Esophagus squamous epithelium (tissue), 5 donors: Measurements from ENCODE around the gene DDX17. TPM values are rescaled to one million over a fixed set of nuclear protein-coding genes. Genes with fewer than 3 reads are reported as not detected.

Experiments
- DNase-seq: peaks from one replicate; lab custom pipeline; 2025; lab: John Stamatoyannopoulos, UW
- H3K27ac ChIP-seq, 4 donors: fragments of 200-600 bp; sonication (generic); one replicate each; pipeline ENCODE4 v1.5.1; 2016 to 2019; ENCODE audit warnings: mild to moderate bottlenecking in 1 of 4
- H3K27me3 ChIP-seq, 4 donors: fragments of 200-600 bp; sonication (generic); 1 replicate in 3 of 4; 2 replicates in 1 of 4; pipeline versions ENCODE4 v1.5.1 to v1.6.0; 2017 to 2021; ENCODE audit warnings: antibody characterized with exemption in 1 of 4
- H3K36me3 ChIP-seq, 3 donors: fragments of 200-600 bp; sonication (generic); one replicate each; pipeline ENCODE4 v1.5.1; 2016 to 2019
- H3K4me1 ChIP-seq, 3 donors: fragments of 200-600 bp; sonication (generic); one replicate each; pipeline ENCODE4 v1.5.1; 2017 to 2019
- H3K4me3 ChIP-seq, 4 donors: fragments of 200-600 bp; sonication (generic); 1 replicate in 3 of 4; 2 replicates in 1 of 4; pipeline ENCODE4 v1.5.1; 2016 to 2019; ENCODE audit warnings: mild to moderate bottlenecking in 2 of 4, moderate library complexity in 1 of 4
- H3K9me3 ChIP-seq, 3 donors: fragments of 200-600 bp; sonication (generic); one replicate each; pipeline ENCODE4 v1.5.1; 2016 to 2019
- CTCF ChIP-seq, 6 experiments: fragments of 450-650 bp in 4 of 6; fragments of 200-600 bp in 2 of 6; sonication (generic) in 2 of 6; IDR thresholded peaks; one replicate each; pipeline ENCODE4 v1.5.1; 2016 to 2019; ENCODE audit warnings: antibody characterized with exemption in 6 of 6, mild to moderate bottlenecking in 4 of 6, moderate library complexity in 4 of 6
- POLR2A ChIP-seq, 4 donors: fragments of 450-650 bp; IDR thresholded peaks; one replicate each; pipeline ENCODE4 v1.6.1; 2017; ENCODE audit warnings: antibody characterized with exemption in 4 of 4, mild to moderate bottlenecking in 4 of 4, moderate library complexity in 3 of 4
- WGBS, 2 donors: methylation state at CpG; one replicate each; pipeline ENCODE4 v1.1.5; 2018; 5-methylcytosine and 5-hydroxymethylcytosine counted together
- intact Hi-C: fragments of 100-400 bp; cut with DNase I; formaldehyde crosslinking; loops from one replicate; pipeline ENCODE4 v1.15.0; 2022
- total RNA-seq, 4 donors: library from RNA; depleted of rRNA; stranded (reverse); fragments of >200 nt; gene quantifications; one replicate each; pipeline ENCODE4 v1.1.0, GENCODE V29; 2016
- donor health status: DM: yes; HTN: yes; CAD: no.

DDX17 gene
- total RNA-seq, 4 donors from 2014 or later: 164 to 498 (median 214) TPM

GRCh38 chr22:38481162-38481870 lies 24.8 kb downstream of the DDX17 start:
- Histone ChIP-seq H3K27me3 (no peaks in the 10 kb centered on the region), H3K27ac (no peak overlapping the region), H3K36me3 (peaks cover 10 to 73% (median 39%) of the 10 kb centered on the region in 3 donors), H3K9me3 (no peaks in the 10 kb centered on the region), H3K4me3 (no peak overlapping the region), H3K4me1 (peaks cover 0 to 2% (median 0%) of the 10 kb centered on the region in 3 donors)
- intact Hi-C loops: no loop called here
- WGBS, 2 donors: 89 to 90% methylated on average over 3 of the region's 3 CpGs
- TF ChIP-seq POLR2A (IDR thresholded peaks at IDR 0.05): no peak
- TF ChIP-seq CTCF (IDR thresholded peaks at IDR 0.05): no peak
- no peak for DNase-seq

GRCh38 chr22:38479096-38479837 lies 26.8 kb downstream of the DDX17 start:
- WGBS, 2 donors: 70 to 73% methylated on average over 7 of the region's 7 CpGs
- Histone ChIP-seq H3K36me3 (peaks cover 7 to 52% (median 20%) of the 10 kb centered on the region in 3 donors), H3K9me3 (no peaks in the 10 kb centered on the region), H3K4me1 (peaks cover 0 to 2% (median 0%) of the 10 kb centered on the region in 3 donors), H3K27ac (no peak overlapping the region), H3K27me3 (no peaks in the 10 kb centered on the region), H3K4me3 (no peak overlapping the region)
- DNase-seq: no peak
- intact Hi-C loops: no loop called here
- no peak for TF ChIP-seq CTCF (IDR thresholded peaks at IDR 0.05)
- no peak for TF ChIP-seq POLR2A (IDR thresholded peaks at IDR 0.05)

GRCh38 chr22:38477585-38477984 lies 28.5 kb downstream of the DDX17 start:
- DNase-seq: no peak
- peaks cover 0 to 2% (median 0%) of the 10 kb centered on the region in 3 donors for H3K4me1 ChIP-seq
- 20 to 60% methylated on average over 1 of the region's 1 CpG for WGBS, 2 donors
- TF ChIP-seq CTCF (IDR thresholded peaks at IDR 0.05) (no peak), POLR2A (IDR thresholded peaks at IDR 0.05) (no peak)
- intact Hi-C loops: no loop called here
- H3K9me3 ChIP-seq: no peaks in the 10 kb centered on the region
- H3K27ac ChIP-seq: no peak overlapping the region
- H3K4me3 ChIP-seq: no peak overlapping the region
- peaks cover 0 to 35% (median 7%) of the 10 kb centered on the region in 3 donors for H3K36me3 ChIP-seq
- no peaks in the 10 kb centered on the region for H3K27me3 ChIP-seq

GRCh38 chr22:38474003-38474607 lies 32.0 kb downstream of the DDX17 start:
- WGBS, 2 donors: 77 to 78% methylated on average over 5 to 10 of the region's 10 CpGs
- TF ChIP-seq CTCF (IDR thresholded peaks at IDR 0.05) (no peak), POLR2A (IDR thresholded peaks at IDR 0.05) (no peak)

More at GRCh38 chr22:38474003-38474607, 32.0 kb downstream of the DDX17 start:
- intact Hi-C loops: no loop called here
- no peak overlapping the region for H3K4me3 ChIP-seq
- no peak for DNase-seq
- H3K9me3 ChIP-seq: no peaks in the 10 kb centered on the region
- no peak overlapping the region for H3K27ac ChIP-seq
- peaks cover 0 to 2% (median 1%) of the 10 kb centered on the region in 3 donors for H3K4me1 ChIP-seq
- H3K36me3 ChIP-seq: peaks cover 0 to under 1% (median 0%) of the 10 kb centered on the region in 3 donors
- no peaks in the 10 kb centered on the region for H3K27me3 ChIP-seq
